ENCODE results near the gene CENPF. TPM values are rescaled to one million over a fixed set of nuclear protein-coding genes. Genes with fewer than 3 reads are reported as not detected.
A peak's percentile ranks its signal among the peaks of the same experiment; 100 is the strongest.
"Not testable (repeated sequence)": the region's sequence is repeated elsewhere in the genome, so short reads cannot be mapped to it uniquely, and the experiment has no call there.

Gene CENPF
- total RNA-seq, 1 experiment from 2014 or later = 65.5 TPM

DNA sequence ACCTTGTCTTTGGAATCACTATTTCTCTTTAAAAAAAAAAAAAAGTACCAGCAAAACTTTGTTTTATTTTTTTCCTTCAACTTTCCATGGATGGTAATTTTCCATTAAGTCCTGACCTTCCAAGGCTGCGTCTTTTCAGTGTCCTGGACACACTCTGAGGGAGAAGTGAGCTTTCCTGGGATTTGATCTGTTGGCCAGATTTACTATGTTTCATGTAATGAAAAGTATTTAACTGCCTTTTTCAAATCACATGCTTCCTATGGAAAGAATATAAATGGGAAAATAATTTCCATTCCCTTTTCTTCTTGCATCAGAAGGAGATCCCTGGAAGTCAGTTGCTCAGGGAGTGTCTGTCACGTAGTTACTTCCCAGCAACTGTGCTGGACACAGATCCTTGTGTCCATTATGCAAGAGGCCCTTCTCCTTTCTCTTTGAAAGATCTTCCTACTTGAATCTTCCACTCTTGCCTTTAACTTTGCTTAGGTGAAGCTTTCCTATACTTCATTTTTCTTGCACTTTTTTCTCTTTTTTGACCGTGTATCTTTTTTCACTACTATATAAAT, 59.3 kb downstream of the CENPF start:
- DNase-seq (ENCODE audit: low spot score) = no peak

- DNase-seq (ENCODE audit: low spot score) = no peak
Observed at GRCh38 chr1:214664651-214665433, 61.8 kb downstream of the CENPF start.

- no peak for DNase-seq (ENCODE audit: low spot score)
Observed at GRCh38 chr1:214665606-214666110, 62.7 kb downstream of the CENPF start.

DNA sequence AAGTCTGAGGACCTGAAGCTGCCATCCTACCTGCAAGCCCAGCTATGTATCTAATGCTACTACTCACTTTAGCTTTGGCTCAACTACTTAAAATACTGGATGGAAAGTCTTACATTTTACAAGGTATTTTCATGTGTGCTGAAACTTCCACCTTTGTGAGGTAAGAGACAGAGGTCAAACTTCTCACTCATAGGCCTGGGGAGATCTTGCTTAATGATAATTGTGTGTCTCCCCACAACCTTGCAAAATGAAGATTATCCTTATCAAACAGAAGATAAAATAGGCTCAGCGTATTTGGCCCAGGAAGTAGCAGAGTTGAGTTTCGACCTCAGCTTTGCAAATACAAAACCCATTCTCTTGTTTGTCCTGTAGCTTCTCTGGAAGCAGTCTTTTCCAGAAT, 63.7 kb downstream of the CENPF start:
- DNase-seq (ENCODE audit: low spot score) = no peak

- DNase-seq (ENCODE audit: low spot score) = no peak
Observed at GRCh38 chr1:214670098-214670497, 67.1 kb downstream of the CENPF start.

DNA sequence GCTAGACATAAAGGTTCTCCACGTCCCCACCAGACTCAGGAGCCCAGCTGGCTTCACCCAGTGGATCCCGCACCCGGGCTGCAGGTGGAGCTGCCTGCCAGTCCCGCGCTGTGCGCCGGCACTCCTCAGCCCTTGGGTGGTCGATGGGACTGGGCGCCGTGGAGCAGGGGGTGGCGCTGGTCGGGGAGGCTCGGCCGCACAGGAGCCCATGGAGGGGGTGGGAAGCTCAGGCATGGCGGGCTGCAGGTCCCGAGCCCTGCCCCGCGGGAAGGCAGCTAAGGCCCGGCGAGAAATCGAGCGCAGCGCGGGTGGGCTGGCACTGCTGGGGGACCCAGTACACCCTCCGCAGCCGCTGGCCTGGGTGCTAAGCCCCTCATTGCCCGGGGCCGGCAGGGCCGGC, 70.0 kb downstream of the CENPF start:
- DNase-seq (ENCODE audit: low spot score) = not testable (repeated sequence)

GRCh38 chr1:214673576-214673975, 70.6 kb downstream of the CENPF start:
- no peak for DNase-seq (ENCODE audit: low spot score)

- DNase-seq (ENCODE audit: low spot score) = not testable (repeated sequence)
Observed at GRCh38 chr1:214675524-214675923, 72.5 kb downstream of the CENPF start.

- DNase-seq (ENCODE audit: low spot score) = no peak
Observed at GRCh38 chr1:214676747-214677146, 73.8 kb downstream of the CENPF start.

GRCh38 chr1:214677945-214678344, 75.0 kb downstream of the CENPF start:
- no peak for DNase-seq (ENCODE audit: low spot score)

GRCh38 chr1:214678386-214678785, 75.4 kb downstream of the CENPF start:
- DNase-seq (ENCODE audit: low spot score) = no peak

- no peak for DNase-seq (ENCODE audit: low spot score)
Observed at GRCh38 chr1:214683621-214684020, 80.6 kb downstream of the CENPF start.

DNA sequence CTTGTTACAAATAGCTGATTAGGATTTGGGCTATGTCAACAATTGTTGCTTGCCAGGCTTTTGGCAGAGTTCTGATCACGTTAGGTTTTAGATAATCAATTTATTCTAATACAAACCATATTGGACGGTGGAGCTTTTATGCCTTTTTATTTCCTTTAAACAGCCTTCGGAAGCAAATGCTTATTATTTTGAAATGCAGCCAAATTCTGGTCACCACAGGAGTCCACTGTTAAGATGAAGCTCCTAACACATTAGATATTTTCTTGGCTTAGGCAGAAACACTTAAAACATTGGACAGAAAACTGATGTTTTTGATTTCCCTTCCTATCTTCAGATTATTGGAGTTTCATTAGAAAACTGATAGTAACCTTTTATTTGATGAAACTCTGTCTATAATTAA, 82.9 kb downstream of the CENPF start:
- no peak for DNase-seq (ENCODE audit: low spot score)

- DNase-seq (ENCODE audit: low spot score) = no peak
Observed at GRCh38 chr1:214686497-214686896, 83.5 kb downstream of the CENPF start.

DNA sequence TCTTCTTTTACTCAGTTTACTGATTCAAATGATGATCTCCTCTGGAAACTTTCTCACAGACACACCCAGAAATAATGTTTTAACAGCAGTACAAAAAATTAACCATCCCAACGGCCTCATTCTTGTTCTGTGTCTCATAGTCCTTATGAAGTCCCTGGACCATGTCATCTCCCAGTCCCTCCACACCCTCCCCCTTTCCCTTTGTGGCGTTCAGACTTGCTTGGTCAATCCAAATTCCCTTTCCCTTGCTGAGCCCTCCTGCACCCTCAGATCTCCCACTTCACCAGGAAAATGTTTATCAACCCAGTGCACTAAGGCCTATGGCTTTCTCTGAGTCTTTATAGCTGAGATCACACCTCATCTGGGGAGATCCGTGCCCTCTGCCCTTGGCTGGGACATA, 85.9 kb downstream of the CENPF start:
- DNase-seq (ENCODE audit: low spot score) = no peak

GRCh38 chr1:214694769-214695168, 91.8 kb downstream of the CENPF start:
- DNase-seq (ENCODE audit: low spot score) = no peak

DNA sequence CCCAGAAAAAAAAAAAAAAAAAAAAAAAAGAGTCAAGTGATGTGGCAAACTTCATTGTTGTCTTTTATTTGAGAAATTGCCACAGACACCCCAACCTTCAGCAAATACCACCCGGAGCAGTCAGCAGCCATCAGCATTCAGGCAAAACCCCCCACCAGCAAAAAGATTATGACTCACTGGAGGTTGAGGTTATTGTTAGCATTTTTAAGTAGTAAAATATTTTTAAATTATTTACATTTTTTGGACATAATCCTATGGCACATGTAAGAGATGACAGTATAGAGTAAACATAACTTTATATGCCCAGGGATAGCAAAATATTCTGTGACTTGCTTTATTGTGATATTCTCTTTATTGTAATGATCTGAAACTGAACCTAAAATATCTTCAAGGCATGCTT, 95.6 kb downstream of the CENPF start:
- DNase-seq (ENCODE audit: low spot score) = no peak

DNA sequence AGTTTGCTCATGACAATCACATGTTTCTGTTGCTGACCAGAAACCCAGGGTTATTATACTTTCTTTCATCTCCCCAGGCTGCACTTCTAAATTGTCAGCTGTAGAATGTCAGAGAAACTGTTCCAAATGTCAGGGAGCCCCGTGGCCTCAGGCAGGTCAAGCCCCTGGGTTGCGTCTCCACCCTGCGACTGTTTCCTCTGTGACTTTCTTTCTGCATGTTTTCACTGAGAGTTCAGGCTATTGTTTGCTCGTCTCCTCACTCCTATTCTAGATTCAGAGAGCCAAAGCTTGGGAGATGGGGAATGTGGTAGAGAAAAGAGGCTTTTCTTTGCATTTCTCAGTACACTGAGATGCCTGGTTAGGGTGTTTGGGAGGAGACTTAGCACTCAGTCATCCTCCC, 97.4 kb downstream of the CENPF start:
- DNase-seq (ENCODE audit: low spot score) = no peak

GRCh38 chr1:214702556-214702955, 99.6 kb downstream of the CENPF start:
- DNase-seq (ENCODE audit: low spot score) = no peak

GRCh38 chr1:214707306-214708087, 104.5 kb downstream of the CENPF start:
- DNase-seq (ENCODE audit: low spot score) = no peak

DNA sequence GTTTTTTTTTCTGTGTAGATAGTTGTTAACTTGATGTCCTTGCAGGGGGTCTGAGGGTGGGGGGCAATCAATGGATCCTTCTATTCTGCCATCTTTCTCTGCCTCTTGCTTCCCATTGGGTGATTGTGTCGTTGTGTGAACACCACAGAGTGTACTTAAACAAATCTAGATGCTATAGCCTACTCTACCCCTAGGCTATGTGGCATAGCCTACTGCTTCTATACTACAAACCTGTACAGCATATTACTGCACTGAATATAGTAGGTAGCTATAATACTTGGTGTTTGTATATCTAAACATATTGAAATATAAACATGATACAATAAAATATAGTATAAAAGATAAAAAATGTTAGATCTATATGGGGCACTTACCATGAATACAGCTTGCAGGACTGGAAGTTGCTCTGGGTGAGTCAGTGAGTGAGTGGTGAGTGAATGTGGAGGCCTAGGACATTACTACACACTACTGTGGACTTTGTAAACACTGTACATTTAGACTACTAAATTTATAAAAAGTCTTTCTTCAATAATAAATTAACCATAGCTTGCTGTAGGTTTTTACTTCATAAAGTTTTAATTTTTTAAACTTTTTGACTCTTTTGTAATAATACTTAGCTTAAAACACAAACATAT, 105.4 kb downstream of the CENPF start:
- DNase-seq (ENCODE audit: low spot score) = no peak

DNA sequence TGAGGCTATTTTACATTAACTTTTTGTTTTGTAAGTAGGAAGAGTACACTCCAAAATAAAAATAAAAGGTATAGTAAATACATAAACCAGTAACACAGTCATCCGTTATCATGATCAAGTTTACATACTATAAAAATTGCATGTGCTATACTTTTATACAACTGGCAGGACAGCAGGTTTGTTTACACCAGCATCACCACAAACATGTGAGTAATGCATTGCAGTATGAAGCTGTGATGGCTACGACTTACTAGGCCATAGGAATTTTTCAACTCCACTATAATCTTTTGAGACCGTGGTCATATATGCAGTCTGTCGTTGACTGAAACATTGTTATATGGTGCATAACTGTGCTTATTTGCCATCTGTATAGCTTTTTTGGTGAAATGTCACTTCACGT, 106.2 kb downstream of the CENPF start:
- DNase-seq (ENCODE audit: low spot score) = peak; percentile 36

All from H4 (cell line).